HG03135 (cell line): ENCODE data around the gene CUZD1.

Experiments used
- ATAC-seq: cut with Tn5 transposase; IDR thresholded peaks from one replicate; pipeline ENCODE4 v1.9.1; 2021; ENCODE audit warnings: mild to moderate bottlenecking, moderate library complexity; ENCODE audit not compliant: unreplicated experiment

Gene CUZD1

DNA sequence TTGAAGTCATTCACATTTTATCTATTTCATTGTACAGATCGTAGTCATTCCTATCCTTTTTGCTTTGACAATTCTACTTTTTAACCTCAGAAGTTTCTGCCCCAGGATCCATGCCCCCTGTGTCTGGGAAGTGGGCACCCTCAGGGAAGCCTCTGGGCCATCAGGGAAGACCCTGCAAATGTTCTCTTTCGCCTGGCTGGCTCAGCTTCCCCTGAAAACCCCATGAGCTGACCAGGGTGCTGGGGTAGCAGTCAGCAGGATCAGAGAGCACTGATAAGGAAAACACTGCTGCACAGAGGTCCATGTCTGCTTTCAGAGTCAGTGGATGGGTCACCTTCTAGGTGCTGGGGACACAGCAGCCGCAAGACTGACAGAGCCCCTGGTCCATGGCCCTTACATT, 23.8 kb downstream of the CUZD1 start:
- ATAC-seq, result no peak

DNA sequence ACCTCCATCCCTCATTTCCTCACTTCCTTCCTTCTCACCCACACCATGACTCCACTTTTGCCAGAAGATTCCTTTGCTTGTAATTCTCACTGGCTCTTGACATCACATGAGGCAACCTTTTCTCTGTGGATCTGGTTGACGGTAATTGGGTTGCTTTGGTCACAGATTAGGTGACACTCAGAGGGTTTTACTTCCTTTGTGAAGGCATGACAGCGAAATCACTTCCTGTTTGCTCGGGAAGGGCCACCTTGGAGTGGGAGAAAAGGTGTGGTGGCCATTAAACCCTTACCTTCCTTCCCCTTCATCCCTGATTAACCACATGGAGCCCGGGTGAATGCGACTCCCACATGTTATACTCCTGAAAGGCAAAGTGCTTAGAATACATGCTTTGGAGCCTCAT, 30.2 kb downstream of the CUZD1 start:
- no peak for ATAC-seq

DNA sequence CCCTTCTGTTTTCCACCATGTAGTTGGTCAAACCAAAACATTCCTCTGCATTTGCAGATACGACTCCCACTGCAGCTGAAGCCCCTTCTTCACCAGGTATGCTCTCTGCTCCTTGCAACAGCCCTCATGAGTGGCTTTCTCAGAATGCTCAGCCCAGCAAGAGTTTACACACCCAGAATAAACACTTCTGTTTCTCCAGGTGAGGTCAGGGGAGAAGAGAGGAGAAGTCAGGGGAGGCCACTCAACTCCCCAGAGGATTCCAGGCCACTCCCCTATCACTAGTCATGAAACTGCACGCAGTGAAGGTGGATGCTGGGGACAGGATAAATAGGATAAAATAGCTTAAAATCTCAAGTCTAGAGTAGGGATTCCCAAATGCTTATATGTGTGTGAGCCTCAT, 31.2 kb downstream of the CUZD1 start:
- no peak for ATAC-seq

DNA sequence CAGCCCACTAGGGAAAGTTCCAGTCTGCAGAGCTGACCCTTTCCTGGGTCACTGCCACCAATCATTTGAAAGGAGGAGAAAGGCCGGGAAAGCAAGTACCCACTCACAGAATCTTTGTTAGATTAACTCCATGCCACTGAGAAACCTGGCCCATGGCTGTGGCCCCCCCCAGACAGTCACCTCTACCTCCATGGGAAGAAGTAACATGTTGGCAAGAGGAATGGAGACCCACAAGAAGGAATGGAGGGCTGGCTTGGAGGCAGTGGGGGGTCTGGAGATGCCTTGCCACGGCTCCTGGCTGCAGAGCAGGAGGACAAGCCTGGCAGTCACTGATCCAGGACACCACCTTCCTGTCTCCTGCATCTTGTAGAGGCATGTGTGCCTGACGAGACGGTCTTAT, 32.9 kb downstream of the CUZD1 start:
- ATAC-seq, result no peak

DNA sequence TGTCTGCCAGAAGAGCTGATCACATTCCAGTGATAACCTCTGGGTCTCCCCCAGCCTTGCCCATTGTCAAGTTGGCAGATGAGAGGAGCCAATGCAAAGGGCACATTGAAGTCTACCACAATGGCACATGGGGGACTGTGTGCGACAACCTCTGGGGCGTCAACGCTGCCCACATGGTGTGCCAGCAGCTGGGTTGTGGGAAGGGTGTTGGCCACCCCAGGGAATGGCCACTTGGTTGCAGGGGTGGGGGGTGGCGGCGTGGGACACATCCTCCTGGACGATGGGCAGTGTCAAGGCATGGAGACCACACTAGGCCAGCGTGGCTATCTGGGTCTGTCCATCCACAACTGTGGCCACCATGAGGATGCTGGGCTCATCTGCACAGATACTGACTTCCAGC, 43.4 kb downstream of the CUZD1 start:
- no peak for ATAC-seq

DNA sequence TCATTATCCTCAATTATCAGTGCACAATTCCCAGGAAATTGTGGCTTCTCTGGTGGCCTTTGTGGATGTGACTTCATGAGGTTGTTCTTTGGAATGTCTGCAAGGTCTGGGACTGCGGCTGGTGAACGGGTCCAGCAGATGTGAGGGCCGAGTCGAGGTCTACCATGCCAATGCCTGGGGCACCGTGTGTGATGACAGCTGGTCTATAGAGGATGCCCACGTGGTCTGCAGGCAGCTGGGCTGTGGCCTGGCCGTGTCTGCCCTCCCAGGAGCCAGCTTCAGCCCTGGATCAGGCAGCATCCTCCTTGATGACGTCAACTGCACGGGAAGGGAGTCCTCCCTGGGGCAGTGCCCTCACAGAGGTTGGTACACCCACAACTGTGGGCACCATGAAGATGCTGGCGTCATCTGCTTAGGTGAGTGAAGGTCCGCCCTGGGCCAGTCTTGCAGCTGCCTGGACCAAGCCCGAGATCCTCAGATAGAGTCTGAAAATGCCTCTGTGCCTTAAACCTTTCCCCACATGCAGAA, 46.9 kb downstream of the CUZD1 start:
- ATAC-seq, result no peak

DNA sequence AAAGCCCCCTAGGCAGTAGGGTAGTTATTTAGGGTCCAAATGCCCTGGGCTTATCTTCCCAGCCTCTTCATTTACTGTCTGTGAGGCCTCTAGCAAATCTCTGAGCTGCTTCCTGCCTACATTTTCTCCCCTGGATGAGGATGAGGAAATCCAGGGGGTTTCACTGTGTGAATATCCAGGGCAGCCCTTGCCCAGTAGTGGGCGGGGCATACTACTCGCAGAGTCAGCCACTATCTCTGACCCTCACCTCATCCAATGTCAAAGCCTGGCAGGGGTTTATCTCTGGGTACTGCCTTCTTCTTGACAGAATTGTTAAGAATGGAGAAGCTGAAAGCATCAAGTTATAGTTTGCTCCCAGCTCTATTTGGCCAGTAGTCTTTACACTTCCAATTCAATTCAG, 48.9 kb downstream of the CUZD1 start:
- no peak for ATAC-seq

DNA sequence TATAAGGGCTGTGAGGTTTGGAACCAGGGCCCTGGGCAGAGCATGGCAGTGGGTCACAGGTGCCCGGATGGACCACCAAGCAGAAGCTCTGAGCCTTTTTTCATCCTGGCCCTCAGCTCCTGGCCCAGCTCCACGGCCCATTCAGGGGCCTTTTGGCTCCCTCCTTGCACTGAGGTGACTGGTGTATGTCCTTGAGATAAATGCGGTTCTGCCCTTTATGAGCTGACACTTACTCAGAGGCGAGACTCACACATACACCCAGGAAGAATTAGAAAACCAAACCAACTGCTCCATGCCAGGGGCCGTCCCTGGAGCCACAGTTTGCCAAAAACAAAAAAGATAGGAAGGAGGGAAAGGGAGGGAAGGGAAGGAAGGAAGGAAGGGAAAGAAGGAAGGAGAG, 49.7 kb downstream of the CUZD1 start:
- ATAC-seq, result no peak

DNA sequence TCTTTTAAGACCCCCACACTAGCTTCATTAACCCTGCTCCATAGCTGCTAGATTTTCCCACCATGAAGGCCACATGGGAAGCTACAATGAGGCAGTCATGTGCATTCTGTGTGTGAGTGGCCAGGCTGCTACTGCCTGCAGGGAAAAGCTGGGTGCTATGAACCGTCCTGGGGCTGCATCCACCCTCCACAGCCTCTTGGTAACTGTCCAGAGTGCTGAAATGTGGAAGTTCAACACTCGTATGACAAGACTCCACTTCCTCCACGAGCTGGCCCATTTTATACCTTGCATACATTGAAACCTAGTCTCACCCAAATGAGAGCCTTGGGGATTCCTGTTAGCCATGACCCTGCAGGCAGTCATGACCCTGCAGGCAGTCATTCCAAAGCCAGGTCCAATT, 59.4 kb downstream of the CUZD1 start:
- no peak for ATAC-seq

DNA sequence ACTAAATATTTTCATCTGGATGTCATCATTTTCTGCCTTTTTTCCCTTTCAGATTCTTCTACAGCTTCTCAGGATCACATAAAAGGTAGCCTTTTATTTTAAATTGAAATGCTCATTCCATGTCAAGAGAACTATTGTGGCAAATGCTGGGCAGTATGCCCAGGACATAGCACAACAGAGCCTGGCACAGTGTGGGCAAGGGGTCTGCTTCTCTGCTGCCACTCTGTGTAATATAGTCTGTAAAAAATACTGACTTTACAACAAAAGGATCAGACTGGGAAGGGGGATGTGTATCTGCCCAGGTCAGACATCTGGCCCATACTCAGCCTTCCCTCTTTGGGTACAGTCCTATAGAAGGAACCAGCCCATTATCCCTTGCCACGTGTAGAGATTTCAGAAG, 62.7 kb downstream of the CUZD1 start:
- no peak for ATAC-seq
